ENCODE measurements around the gene EPHA3. TPM values are rescaled to one million over a fixed set of nuclear protein-coding genes. Genes with fewer than 3 reads are reported as not detected.

The EPHA3 gene
- total and polyA plus RNA-seq, 4 donors, result 0.44 to 2.7 (median 1.2) TPM

DNA sequence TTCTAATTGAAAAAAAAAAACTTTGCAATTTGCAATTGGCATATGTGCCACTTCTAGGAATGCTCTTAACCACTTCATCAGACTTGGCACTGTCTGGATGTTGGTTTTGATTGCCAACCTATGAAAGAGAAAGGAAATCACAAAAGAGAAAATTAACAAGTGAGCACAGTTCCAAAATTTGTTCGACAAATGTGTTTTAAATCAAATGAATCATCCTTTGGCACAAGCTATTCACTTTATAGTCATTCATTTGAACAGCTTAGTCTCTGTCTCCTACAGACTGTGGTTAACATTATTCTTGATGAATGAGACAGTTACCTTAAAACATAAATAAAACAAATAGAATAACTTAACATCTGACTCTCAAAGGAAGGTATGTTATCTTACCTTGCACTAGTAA, 265.0 kb downstream of the EPHA3 start:
- DNase-seq (ENCODE audit: low spot score), result no peak
- peaks cover 0 to 2% (median 0%) of the 10 kb centered on the region in 4 donors for H3K9me3 ChIP-seq (ENCODE audit: control insufficient read depth in 4 of 4, low read length in 3 of 4)
- TF ChIP-seq SP1 (IDR thresholded peaks at IDR 0.05) (no peak), TAF1 (conservative IDR thresholded peaks at IDR 0.05) (no peak), GABPA (IDR thresholded peaks at IDR 0.05 in 1 of 2, conservative IDR thresholded peaks at IDR 0.05 in 1 of 2) (no peak), RAD21 (IDR thresholded peaks at IDR 0.05) (no peak), YY1 (IDR thresholded peaks at IDR 0.05) (no peak), FOXA1 (IDR thresholded peaks at IDR 0.05) (no peak), NR2F2 (IDR thresholded peaks at IDR 0.05) (no peak), EGR1 (IDR thresholded peaks at IDR 0.05; ENCODE audit: low read depth in 2 of 2) (no peak), RXRA (IDR thresholded peaks at IDR 0.05) (no peak), FOXA2 (IDR thresholded peaks at IDR 0.05) (no peak), HNF4A (conservative IDR thresholded peaks at IDR 0.05) (no peak), HNF4G (IDR thresholded peaks at IDR 0.05) (no peak), JUND (IDR thresholded peaks at IDR 0.05) (no peak)
- TF ChIP-seq, protein P1, sequence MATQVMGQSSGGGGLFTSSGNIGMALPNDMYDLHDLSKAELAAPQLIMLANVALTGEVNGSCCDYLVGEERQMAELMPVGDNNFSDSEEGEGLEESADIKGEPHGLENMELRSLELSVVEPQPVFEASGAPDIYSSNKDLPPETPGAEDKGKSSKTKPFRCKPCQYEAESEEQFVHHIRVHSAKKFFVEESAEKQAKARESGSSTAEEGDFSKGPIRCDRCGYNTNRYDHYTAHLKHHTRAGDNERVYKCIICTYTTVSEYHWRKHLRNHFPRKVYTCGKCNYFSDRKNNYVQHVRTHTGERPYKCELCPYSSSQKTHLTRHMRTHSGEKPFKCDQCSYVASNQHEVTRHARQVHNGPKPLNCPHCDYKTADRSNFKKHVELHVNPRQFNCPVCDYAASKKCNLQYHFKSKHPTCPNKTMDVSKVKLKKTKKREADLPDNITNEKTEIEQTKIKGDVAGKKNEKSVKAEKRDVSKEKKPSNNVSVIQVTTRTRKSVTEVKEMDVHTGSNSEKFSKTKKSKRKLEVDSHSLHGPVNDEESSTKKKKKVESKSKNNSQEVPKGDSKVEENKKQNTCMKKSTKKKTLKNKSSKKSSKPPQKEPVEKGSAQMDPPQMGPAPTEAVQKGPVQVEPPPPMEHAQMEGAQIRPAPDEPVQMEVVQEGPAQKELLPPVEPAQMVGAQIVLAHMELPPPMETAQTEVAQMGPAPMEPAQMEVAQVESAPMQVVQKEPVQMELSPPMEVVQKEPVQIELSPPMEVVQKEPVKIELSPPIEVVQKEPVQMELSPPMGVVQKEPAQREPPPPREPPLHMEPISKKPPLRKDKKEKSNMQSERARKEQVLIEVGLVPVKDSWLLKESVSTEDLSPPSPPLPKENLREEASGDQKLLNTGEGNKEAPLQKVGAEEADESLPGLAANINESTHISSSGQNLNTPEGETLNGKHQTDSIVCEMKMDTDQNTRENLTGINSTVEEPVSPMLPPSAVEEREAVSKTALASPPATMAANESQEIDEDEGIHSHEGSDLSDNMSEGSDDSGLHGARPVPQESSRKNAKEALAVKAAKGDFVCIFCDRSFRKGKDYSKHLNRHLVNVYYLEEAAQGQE (IDR thresholded peaks at IDR 0.05), result no peak
- TF ChIP-seq, protein P2, sequence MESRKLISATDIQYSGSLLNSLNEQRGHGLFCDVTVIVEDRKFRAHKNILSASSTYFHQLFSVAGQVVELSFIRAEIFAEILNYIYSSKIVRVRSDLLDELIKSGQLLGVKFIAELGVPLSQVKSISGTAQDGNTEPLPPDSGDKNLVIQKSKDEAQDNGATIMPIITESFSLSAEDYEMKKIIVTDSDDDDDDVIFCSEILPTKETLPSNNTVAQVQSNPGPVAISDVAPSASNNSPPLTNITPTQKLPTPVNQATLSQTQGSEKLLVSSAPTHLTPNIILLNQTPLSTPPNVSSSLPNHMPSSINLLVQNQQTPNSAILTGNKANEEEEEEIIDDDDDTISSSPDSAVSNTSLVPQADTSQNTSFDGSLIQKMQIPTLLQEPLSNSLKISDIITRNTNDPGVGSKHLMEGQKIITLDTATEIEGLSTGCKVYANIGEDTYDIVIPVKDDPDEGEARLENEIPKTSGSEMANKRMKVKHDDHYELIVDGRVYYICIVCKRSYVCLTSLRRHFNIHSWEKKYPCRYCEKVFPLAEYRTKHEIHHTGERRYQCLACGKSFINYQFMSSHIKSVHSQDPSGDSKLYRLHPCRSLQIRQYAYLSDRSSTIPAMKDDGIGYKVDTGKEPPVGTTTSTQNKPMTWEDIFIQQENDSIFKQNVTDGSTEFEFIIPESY (IDR thresholded peaks at IDR 0.05), result no peak
- TF ChIP-seq, protein P3, sequence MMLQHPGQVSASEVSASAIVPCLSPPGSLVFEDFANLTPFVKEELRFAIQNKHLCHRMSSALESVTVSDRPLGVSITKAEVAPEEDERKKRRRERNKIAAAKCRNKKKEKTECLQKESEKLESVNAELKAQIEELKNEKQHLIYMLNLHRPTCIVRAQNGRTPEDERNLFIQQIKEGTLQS (IDR thresholded peaks at IDR 0.05), result no peak
- TF ChIP-seq, protein P4, sequence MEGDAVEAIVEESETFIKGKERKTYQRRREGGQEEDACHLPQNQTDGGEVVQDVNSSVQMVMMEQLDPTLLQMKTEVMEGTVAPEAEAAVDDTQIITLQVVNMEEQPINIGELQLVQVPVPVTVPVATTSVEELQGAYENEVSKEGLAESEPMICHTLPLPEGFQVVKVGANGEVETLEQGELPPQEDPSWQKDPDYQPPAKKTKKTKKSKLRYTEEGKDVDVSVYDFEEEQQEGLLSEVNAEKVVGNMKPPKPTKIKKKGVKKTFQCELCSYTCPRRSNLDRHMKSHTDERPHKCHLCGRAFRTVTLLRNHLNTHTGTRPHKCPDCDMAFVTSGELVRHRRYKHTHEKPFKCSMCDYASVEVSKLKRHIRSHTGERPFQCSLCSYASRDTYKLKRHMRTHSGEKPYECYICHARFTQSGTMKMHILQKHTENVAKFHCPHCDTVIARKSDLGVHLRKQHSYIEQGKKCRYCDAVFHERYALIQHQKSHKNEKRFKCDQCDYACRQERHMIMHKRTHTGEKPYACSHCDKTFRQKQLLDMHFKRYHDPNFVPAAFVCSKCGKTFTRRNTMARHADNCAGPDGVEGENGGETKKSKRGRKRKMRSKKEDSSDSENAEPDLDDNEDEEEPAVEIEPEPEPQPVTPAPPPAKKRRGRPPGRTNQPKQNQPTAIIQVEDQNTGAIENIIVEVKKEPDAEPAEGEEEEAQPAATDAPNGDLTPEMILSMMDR (IDR thresholded peaks at IDR 0.05; ENCODE audit: low read depth, low read length, missing input control), result no peak
- TF ChIP-seq, protein P5, sequence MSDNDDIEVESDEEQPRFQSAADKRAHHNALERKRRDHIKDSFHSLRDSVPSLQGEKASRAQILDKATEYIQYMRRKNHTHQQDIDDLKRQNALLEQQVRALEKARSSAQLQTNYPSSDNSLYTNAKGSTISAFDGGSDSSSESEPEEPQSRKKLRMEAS (IDR thresholded peaks at IDR 0.05), result no peak
- no peak overlapping the region for H3K9ac ChIP-seq (ENCODE audit: low read depth in 1 of 2, low read length in 2 of 2)
- no peak overlapping the region for H3K4me3 ChIP-seq (ENCODE audit: low read depth in 1 of 3, low read length in 3 of 3)
- H3K27ac ChIP-seq (ENCODE audit: low read depth in 1 of 2, low read length in 2 of 2), result no peak overlapping the region
- no peaks in the 10 kb centered on the region for H3K4me1 ChIP-seq (ENCODE audit: control insufficient read depth in 4 of 4, insufficient read depth in 4 of 4, low read length in 3 of 4)
- H3K27me3 ChIP-seq (ENCODE audit: control insufficient read depth in 4 of 4, insufficient read depth in 4 of 4, low read length in 3 of 4), result no peaks in the 10 kb centered on the region
- WGBS, result 66% methylated on average over 1 of the region's 1 CpG
- no peaks in the 10 kb centered on the region for H3K36me3 ChIP-seq (ENCODE audit: control insufficient read depth in 4 of 4, insufficient read depth in 3 of 4, low read depth in 1 of 4, low read length in 3 of 4)

All from liver (tissue), 9 donors.